Mucosa of descending colon (tissue), 3 donors: Measurements from ENCODE around the gene METTL9. TPM values are rescaled to one million over a fixed set of nuclear protein-coding genes. Genes with fewer than 3 reads are reported as not detected.
A peak's percentile ranks its signal among the peaks of the same experiment; 100 is the strongest.
"Not testable (repeated sequence)": the region's sequence is repeated elsewhere in the genome, so short reads cannot be mapped to it uniquely, and the experiment has no call there.

Source experiments
- ATAC-seq: fragments of 200-7000 bp; cut with Tn5 transposase; one replicate; pipeline ENCODE4 v1.9.1; 2020; ENCODE audit warnings: mild to moderate bottlenecking, moderate library complexity
- DNase-seq, 3 donors: peaks; one replicate each; pipeline ENCODE4 v3.0.0-alpha.2; 2020
- H3K36me3 ChIP-seq: fragments of 200-600 bp; one replicate; pipeline ENCODE4 v1.8.0; 2021; ENCODE audit warnings: low read depth, mild to moderate bottlenecking
- H3K4me1 ChIP-seq: fragments of 200-600 bp; one replicate; pipeline ENCODE4 v1.8.0; 2021; ENCODE audit warnings: low read depth, mild to moderate bottlenecking
- H3K4me3 ChIP-seq: fragments of 200-600 bp; one replicate; pipeline ENCODE4 v1.8.0; 2021; ENCODE audit warnings: mild to moderate bottlenecking
- H3K9me3 ChIP-seq: fragments of 200-600 bp; one replicate; pipeline ENCODE4 v1.8.0; 2021; ENCODE audit warnings: mild to moderate bottlenecking
- intact Hi-C, 2 donors: fragments of 100-400 bp; cut with DNase I in 1 of 2; cut with micrococcal nuclease in 1 of 2; formaldehyde crosslinking; loops; one replicate each; pipeline versions ENCODE4 v1.11.0 to v1.11.1; 2022; cut with DNase I, micrococcal nuclease
- total RNA-seq, 3 donors: library from RNA; stranded (reverse); fragmentation: NEBNext Ultra II Directional in 2 of 3; extraction: Animal tissue kit (Norgen Biotek cat#: 25700) in 2 of 3; gene quantifications; one replicate each; pipeline versions ENCODE4 v1.2.1 to v1.2.4, GENCODE V29; 2021 to 2023
- TF ChIP-seq, protein P1 (sequence below): fragments of 200-600 bp; IDR thresholded peaks from one replicate; pipeline ENCODE4 v1.8.0; 2022; ENCODE audit warnings: antibody characterized with exemption, mild to moderate bottlenecking
- donor health status: DM: no; HTN: no; CAD: no; lungs with moderate emphysema.
- donor health status: DM: no; HTN: no; CAD: no.
- donor health status: DM: no; HTN: yes; CAD: no.

Gene METTL9
- total RNA-seq, 3 donors from 2014 or later, result 60.8 to 76.5 (median 62.8) TPM

GRCh38 chr16:21683184-21683583 is 83.8 kb downstream of the METTL9 start:
- intact Hi-C loops, result no loop called here
- TF ChIP-seq, protein P1, sequence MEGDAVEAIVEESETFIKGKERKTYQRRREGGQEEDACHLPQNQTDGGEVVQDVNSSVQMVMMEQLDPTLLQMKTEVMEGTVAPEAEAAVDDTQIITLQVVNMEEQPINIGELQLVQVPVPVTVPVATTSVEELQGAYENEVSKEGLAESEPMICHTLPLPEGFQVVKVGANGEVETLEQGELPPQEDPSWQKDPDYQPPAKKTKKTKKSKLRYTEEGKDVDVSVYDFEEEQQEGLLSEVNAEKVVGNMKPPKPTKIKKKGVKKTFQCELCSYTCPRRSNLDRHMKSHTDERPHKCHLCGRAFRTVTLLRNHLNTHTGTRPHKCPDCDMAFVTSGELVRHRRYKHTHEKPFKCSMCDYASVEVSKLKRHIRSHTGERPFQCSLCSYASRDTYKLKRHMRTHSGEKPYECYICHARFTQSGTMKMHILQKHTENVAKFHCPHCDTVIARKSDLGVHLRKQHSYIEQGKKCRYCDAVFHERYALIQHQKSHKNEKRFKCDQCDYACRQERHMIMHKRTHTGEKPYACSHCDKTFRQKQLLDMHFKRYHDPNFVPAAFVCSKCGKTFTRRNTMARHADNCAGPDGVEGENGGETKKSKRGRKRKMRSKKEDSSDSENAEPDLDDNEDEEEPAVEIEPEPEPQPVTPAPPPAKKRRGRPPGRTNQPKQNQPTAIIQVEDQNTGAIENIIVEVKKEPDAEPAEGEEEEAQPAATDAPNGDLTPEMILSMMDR, result no peak
- Histone ChIP-seq H3K36me3 (no peaks in the 10 kb centered on the region), H3K9me3 (no peaks in the 10 kb centered on the region), H3K4me1 (no peaks in the 10 kb centered on the region), H3K4me3 (no peak overlapping the region)
- ATAC-seq (no peak), DNase-seq (no peak)

GRCh38 chr16:21684199-21684598 is 84.8 kb downstream of the METTL9 start:
- Histone ChIP-seq H3K36me3 (no peaks in the 10 kb centered on the region), H3K4me1 (no peaks in the 10 kb centered on the region), H3K4me3 (no peak overlapping the region), H3K9me3 (no peaks in the 10 kb centered on the region)
- TF ChIP-seq, protein P1, result no peak
- intact Hi-C loops, result no loop called here
- peak in 1 of 3 donors; percentile 10 for DNase-seq
- peak; percentile 38 for ATAC-seq

GRCh38 chr16:21685034-21685455 is 85.7 kb downstream of the METTL9 start:
- Histone ChIP-seq H3K9me3 (no peaks in the 10 kb centered on the region), H3K4me1 (no peaks in the 10 kb centered on the region), H3K36me3 (no peaks in the 10 kb centered on the region), H3K4me3 (no peak overlapping the region)
- no peak for DNase-seq
- ATAC-seq, result no peak
- intact Hi-C loops, result no loop called here
- TF ChIP-seq, protein P1, result no peak

- Histone ChIP-seq H3K36me3 (no peaks in the 10 kb centered on the region), H3K9me3 (no peaks in the 10 kb centered on the region), H3K4me3 (no peak overlapping the region), H3K4me1 (no peaks in the 10 kb centered on the region)
- DNase-seq, result no peak
- no peak for ATAC-seq
- TF ChIP-seq, protein P1, result no peak
- intact Hi-C loops, result no loop called here
Observed at GRCh38 chr16:21689107-21689506, 89.7 kb downstream of the METTL9 start.

DNA sequence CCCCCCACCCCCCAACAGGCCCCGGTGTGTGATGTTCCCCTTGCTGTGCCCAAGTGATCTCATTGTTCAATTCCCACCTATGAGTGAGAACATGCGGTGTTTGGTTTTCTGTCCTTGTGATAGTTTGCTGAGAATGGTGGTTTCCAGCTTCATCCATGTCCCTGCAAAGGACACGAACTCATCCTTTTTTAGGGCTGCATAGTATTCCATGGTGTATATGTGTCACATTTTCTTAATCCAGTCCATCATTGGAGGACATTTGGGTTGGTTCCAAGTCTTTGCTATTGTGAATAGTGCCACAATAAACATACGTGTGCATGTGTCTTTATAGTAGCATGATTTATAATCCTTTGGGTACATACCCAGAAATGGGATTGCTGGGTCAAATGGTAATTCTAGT is 91.6 kb downstream of the METTL9 start:
- H3K9me3 ChIP-seq, ATAC-seq, H3K4me1 ChIP-seq, H3K4me3 ChIP-seq, H3K36me3 ChIP-seq, DNase-seq, intact Hi-C loops: not testable (repeated sequence)

DNA sequence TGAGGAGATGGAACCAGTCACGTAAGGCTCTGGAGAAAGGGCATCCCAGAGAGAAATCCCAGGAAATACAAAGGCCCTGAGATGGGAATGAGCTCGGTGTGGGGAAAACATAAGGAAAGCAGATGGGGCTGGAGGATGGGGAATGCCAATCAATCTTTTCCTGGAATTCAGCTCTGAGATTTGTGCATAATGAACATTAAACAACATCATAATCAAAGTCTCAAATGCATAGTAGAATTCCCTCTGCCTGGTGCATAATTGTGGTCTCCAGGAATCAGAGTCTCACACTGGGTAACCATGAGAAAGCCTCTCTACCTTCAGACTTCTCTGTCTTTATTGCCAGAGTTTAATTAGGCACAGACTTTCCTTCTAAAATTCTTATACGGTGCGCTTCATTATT is 95.2 kb downstream of the METTL9 start:
- no peak for DNase-seq
- intact Hi-C loops, result no loop called here
- no peak for ATAC-seq

More for the DNA sequence above, 95.2 kb downstream of the METTL9 start:
- Histone ChIP-seq H3K9me3 (no peaks in the 10 kb centered on the region), H3K36me3 (no peaks in the 10 kb centered on the region), H3K4me3 (no peak overlapping the region), H3K4me1 (no peaks in the 10 kb centered on the region)
- TF ChIP-seq, protein P1, result no peak
